GM23338 (cell line): ENCODE data around the gene TIAM1.

Experiments
- CTCF ChIP-seq, 2 experiments: fragments of 200-600 bp in 1 of 2; sonication (generic) in 1 of 2; conservative IDR thresholded peaks; 2 replicates each; pipeline versions ENCODE4 v1.5.1 to v1.6.1; 2016 to 2017; ENCODE audit warnings: antibody characterized with exemption in 2 of 2, low read depth in 2 of 2, mild to moderate bottlenecking in 2 of 2, moderate library complexity in 1 of 2
- EZH2 ChIP-seq: fragments of 200-600 bp; sonication (generic); IDR thresholded peaks from one replicate; pipeline ENCODE4 v1.8.0; 2017; ENCODE audit warnings: antibody characterized with exemption, mild to moderate bottlenecking, low read depth; ENCODE audit not compliant: unreplicated experiment
- POLR2AphosphoS5 ChIP-seq: IDR thresholded peaks from 2 replicates; pipeline ENCODE4 v1.6.1; 2016; ENCODE audit warnings: antibody characterized with exemption, low read depth
- REST ChIP-seq: IDR thresholded peaks from one replicate; pipeline ENCODE4 v1.6.1; 2018; ENCODE audit warnings: antibody characterized with exemption; ENCODE audit not compliant: unreplicated experiment
- ZNF114 ChIP-seq: fragments of 250-450 bp; sonication (Bioruptor Pico); IDR thresholded peaks from 2 replicates; pipeline ENCODE4 v1.5.0; 2020; ENCODE audit warnings: mild to moderate bottlenecking, moderate library complexity
- ZNF462 ChIP-seq: fragments of 250-450 bp; sonication (Bioruptor Pico); IDR thresholded peaks from 2 replicates; pipeline ENCODE4 v1.5.0; 2020; ENCODE audit warnings: mild to moderate bottlenecking, moderate library complexity

- TF ChIP-seq CTCF (conservative IDR thresholded peaks at IDR 0.05; ENCODE audit: low read depth in 2 of 2) (no peak), EZH2 (no peak), ZNF114 (CRISPR knock-in tag) (no peak), ZNF462 (no peak), REST (no peak), POLR2AphosphoS5 (no peak)
Observed at GRCh38 chr21:31176725-31177124, 167.3 kb downstream of the TIAM1 start.
